IMR-90 (cell line): Measurements from ENCODE around the gene TMEM135. TPM values are rescaled to one million over a fixed set of nuclear protein-coding genes. Genes with fewer than 3 reads are reported as not detected.

Experiments
- ATAC-seq: fragments of 200-7000 bp; cut with Tn5 transposase; 2 replicates; pipeline ENCODE4 v1.9.1; 2020; ENCODE audit warnings: low read depth, mild to moderate bottlenecking, moderate library complexity
- BruUV-seq: library from RNA; stranded (reverse); fragments of 400-500 nt; replicated peaks from 2 replicates; lab custom pipeline; 2021; lab: Mats Ljungman, UMichigan
- CTCF ChIA-PET: fragments of 300-600 bp; formaldehyde crosslinking; extraction: SDS; loops from one replicate; lab custom pipeline; 2021; ENCODE audit warnings: antibody characterized with exemption; lab: Yijun Ruan, JAX
- POLR2A ChIA-PET: fragments of 300-600 bp; sonication (Branson Sonifier 250); formaldehyde crosslinking; loops from one replicate; lab custom pipeline; 2022; ENCODE audit warnings: antibody characterized with exemption; ENCODE audit not compliant: unreplicated experiment; lab: Charles Lee
- DNase-seq: peaks from one replicate; pipeline ENCODE4 v3.0.0; 2013
- H2AFZ ChIP-seq: replicated peaks from 2 replicates; pipeline ENCODE3; 2013; ENCODE audit warnings: low read length, mild to moderate bottlenecking; ENCODE audit not compliant: poor library complexity
- H2AK5ac ChIP-seq: 2 replicates; pipeline ENCODE4 v1.6.1; 2013; ENCODE audit warnings: low read depth, low read length, inconsistent platforms
- H2AK9ac ChIP-seq: replicated peaks from 2 replicates; pipeline ENCODE3; 2013; ENCODE audit warnings: mild to moderate bottlenecking, low read depth, low read length, moderate library complexity; ENCODE audit not compliant: poor library complexity
- H2BK120ac ChIP-seq: 2 replicates; pipeline ENCODE4 v1.6.1; 2013; ENCODE audit warnings: low read depth, low read length, inconsistent platforms
- H2BK15ac ChIP-seq: 3 replicates; pipeline ENCODE4 v1.6.1; 2013; ENCODE audit warnings: low read depth, low read length, inconsistent platforms
- H2BK20ac ChIP-seq: 2 replicates; pipeline ENCODE4 v1.6.1; 2013; ENCODE audit warnings: low read depth, mild to moderate bottlenecking, inconsistent platforms, low read length, moderate library complexity
- H2BK5ac ChIP-seq: 2 replicates; pipeline ENCODE4 v1.6.1; 2013; ENCODE audit warnings: mild to moderate bottlenecking, low read depth, low read length, inconsistent platforms; ENCODE audit not compliant: poor library complexity, severe bottlenecking
- H3K14ac ChIP-seq: replicated peaks from 2 replicates; pipeline ENCODE4 v1.6.1; 2013; ENCODE audit warnings: low read depth, low read length, inconsistent platforms
- H3K18ac ChIP-seq: 2 replicates; pipeline ENCODE4 v1.6.1; 2013; ENCODE audit warnings: low read depth, low read length, control low read depth
- H3K23ac ChIP-seq: 2 replicates; pipeline ENCODE4 v1.6.1; 2013; ENCODE audit warnings: low read depth, low read length, inconsistent platforms
- H3K27ac ChIP-seq: 2 replicates; pipeline ENCODE4 v1.5.1; 2013; ENCODE audit warnings: mild to moderate bottlenecking, control low read depth, low read length; ENCODE audit not compliant: insufficient read depth
- H3K27me3 ChIP-seq: 2 replicates; pipeline ENCODE4 v1.6.1; 2013; ENCODE audit warnings: low read length; ENCODE audit not compliant: control insufficient read depth, insufficient read depth
- H3K36me3 ChIP-seq: 2 replicates; pipeline ENCODE4 v1.6.1; 2013; ENCODE audit warnings: low read length, mixed read lengths; ENCODE audit not compliant: control insufficient read depth, insufficient read depth
- H3K4ac ChIP-seq: 2 replicates; pipeline ENCODE4 v1.6.1; 2013; ENCODE audit warnings: low read depth, low read length, inconsistent platforms
- H3K4me1 ChIP-seq: 2 replicates; pipeline ENCODE4 v1.6.1; 2013; ENCODE audit warnings: low read length, mixed read lengths; ENCODE audit not compliant: control insufficient read depth, insufficient read depth
- H3K4me2 ChIP-seq: 2 replicates; pipeline ENCODE4 v1.6.1; 2013; ENCODE audit warnings: low read depth, mild to moderate bottlenecking, control low read depth, low read length, moderate library complexity
- H3K4me3 ChIP-seq: 2 replicates; pipeline ENCODE4 v1.5.1; 2013; ENCODE audit warnings: low read depth, mild to moderate bottlenecking, control low read depth, low read length, moderate library complexity; ENCODE audit not compliant: insufficient read depth
- H3K56ac ChIP-seq: 2 replicates; pipeline ENCODE4 v1.6.1; 2013; ENCODE audit warnings: low read length, inconsistent platforms; ENCODE audit not compliant: insufficient read depth; ENCODE audit errors: extremely low read depth
- H3K79me1 ChIP-seq, 2 experiments: 2 replicates each; pipeline ENCODE4 v1.6.1; 2013; ENCODE audit warnings: low read length in 2 of 2, inconsistent platforms in 1 of 2, low read depth in 1 of 2
- H3K9ac ChIP-seq: 2 replicates; pipeline ENCODE4 v1.6.1; 2013; ENCODE audit warnings: low read depth, low read length, control low read depth
- H3K9me1 ChIP-seq: 2 replicates; pipeline ENCODE4 v1.6.1; 2013; ENCODE audit warnings: low read length, inconsistent platforms; ENCODE audit not compliant: insufficient read depth
- H3K9me3 ChIP-seq: 2 replicates; pipeline ENCODE4 v1.6.1; 2013; ENCODE audit warnings: low read length; ENCODE audit not compliant: control insufficient read depth, insufficient read depth
- H4K20me1 ChIP-seq: 2 replicates; pipeline ENCODE4 v1.6.1; 2013; ENCODE audit warnings: low read length, inconsistent platforms; ENCODE audit not compliant: insufficient read depth
- H4K5ac ChIP-seq: 2 replicates; pipeline ENCODE4 v1.6.1; 2013; ENCODE audit warnings: mild to moderate bottlenecking, low read depth, low read length, control low read depth
- H4K8ac ChIP-seq, 2 experiments: 2 replicates each; pipeline ENCODE4 v1.6.1; 2013; ENCODE audit warnings: low read depth in 2 of 2, low read length in 2 of 2, control low read depth in 1 of 2, inconsistent platforms in 1 of 2
- H4K91ac ChIP-seq: 2 replicates; pipeline ENCODE4 v1.6.1; 2013; ENCODE audit warnings: low read depth, low read length, inconsistent platforms; ENCODE audit not compliant: insufficient read depth
- BHLHE40 ChIP-seq: fragments of 150-350 bp; IDR thresholded peaks from 2 replicates; pipeline ENCODE4 v1.6.1; 2016; ENCODE audit warnings: mild to moderate bottlenecking, low read depth, low read length
- CHD1 ChIP-seq: IDR thresholded peaks from 2 replicates; pipeline ENCODE4 v1.6.1; 2012; ENCODE audit warnings: low read depth, low read length, improper control_type of control experiment
- ELK1 ChIP-seq: fragments of 150-350 bp; IDR thresholded peaks from 2 replicates; pipeline ENCODE4 v1.6.1; 2016; ENCODE audit warnings: low read depth, mild to moderate bottlenecking, low read length, moderate library complexity, borderline replicate concordance
- FOS ChIP-seq: fragments of 150-350 bp; IDR thresholded peaks from 2 replicates; pipeline ENCODE4 v1.6.1; 2016; ENCODE audit warnings: low read depth, low read length
- MAFK ChIP-seq: IDR thresholded peaks from 2 replicates; pipeline ENCODE4 v1.6.1; 2012; ENCODE audit warnings: low read depth, low read length, improper control_type of control experiment
- MAZ ChIP-seq: IDR thresholded peaks from 2 replicates; pipeline ENCODE4 v1.6.1; 2012; ENCODE audit warnings: low read depth, mild to moderate bottlenecking, low read length, improper control_type of control experiment, moderate library complexity, borderline replicate concordance
- NFE2L2 ChIP-seq: fragments of 150-350 bp; IDR thresholded peaks from 2 replicates; pipeline ENCODE4 v1.6.1; 2016; ENCODE audit warnings: low read depth, mild to moderate bottlenecking, low read length
- POLR2A ChIP-seq: IDR thresholded peaks from 2 replicates; pipeline ENCODE4 v1.6.1; 2012; ENCODE audit warnings: mild to moderate bottlenecking, low read depth, low read length
- RAD21 ChIP-seq: IDR thresholded peaks from 2 replicates; pipeline ENCODE4 v1.6.1; 2012; ENCODE audit warnings: low read length, improper control_type of control experiment
- RCOR1 ChIP-seq: IDR thresholded peaks from 2 replicates; pipeline ENCODE4 v1.6.1; 2012; ENCODE audit warnings: mild to moderate bottlenecking, low read length, improper control_type of control experiment; ENCODE audit not compliant: insufficient replicate concordance
- RFX5 ChIP-seq: IDR thresholded peaks from 2 replicates; pipeline ENCODE4 v1.8.0; 2012; ENCODE audit warnings: low read depth, mild to moderate bottlenecking, low read length, moderate library complexity
- SMC3 ChIP-seq: fragments of 150-350 bp; IDR thresholded peaks from 2 replicates; pipeline ENCODE4 v1.6.1; 2016; ENCODE audit warnings: low read depth, mild to moderate bottlenecking, antibody characterized with exemption, low read length, moderate library complexity
- USF2 ChIP-seq: fragments of 150-350 bp; IDR thresholded peaks from 2 replicates; pipeline ENCODE4 v1.6.1; 2017; ENCODE audit warnings: mild to moderate bottlenecking, antibody characterized with exemption, low read length, low read depth
- dilution Hi-C: fragments of 300-500 bp; cut with HindIII; formaldehyde crosslinking; loops from one replicate; pipeline ENCODE4 v1.14.3; 2018; ENCODE audit warnings: low sequenced_read_pairs; ENCODE audit not compliant: unreplicated experiment
- in situ Hi-C: fragments of 300-500 bp; cut with MboI; formaldehyde crosslinking; loops from 3 replicates; pipeline ENCODE4 v1.14.3; 2019; ENCODE audit warnings: low sequenced_read_pairs, inconsistent platforms, mixed read lengths
- intact Hi-C: fragments of 100-400 bp; cut with micrococcal nuclease; formaldehyde crosslinking; loops from 2 replicates; pipeline ENCODE4 v1.10.0; 2022
- polyA plus RNA-seq, 3 experiments: library from polyadenylated mRNA; depleted of rRNA; stranded (reverse); fragments of >200 nt; gene quantifications; 2 replicates each; pipeline ENCODE4 v1.2.3, GENCODE V29; 2012; ENCODE audit warnings: low replicate concordance in 1 of 3
- total RNA-seq: library from RNA; depleted of rRNA; stranded (reverse); fragments of >200 nt; gene quantifications from 2 replicates; pipeline ENCODE4 v1.2.3, GENCODE V29; 2012
- TF ChIP-seq, protein P1 (sequence below): conservative IDR thresholded peaks from 2 replicates; pipeline ENCODE4 v1.5.1; 2012; ENCODE audit warnings: mild to moderate bottlenecking, low read depth, low read length, improper control_type of control experiment

Gene TMEM135
- total and polyA plus RNA-seq, 2 of the 4 experiments (the other 2 are of a cell fraction), result 3.9 to 5.9 TPM

DNA sequence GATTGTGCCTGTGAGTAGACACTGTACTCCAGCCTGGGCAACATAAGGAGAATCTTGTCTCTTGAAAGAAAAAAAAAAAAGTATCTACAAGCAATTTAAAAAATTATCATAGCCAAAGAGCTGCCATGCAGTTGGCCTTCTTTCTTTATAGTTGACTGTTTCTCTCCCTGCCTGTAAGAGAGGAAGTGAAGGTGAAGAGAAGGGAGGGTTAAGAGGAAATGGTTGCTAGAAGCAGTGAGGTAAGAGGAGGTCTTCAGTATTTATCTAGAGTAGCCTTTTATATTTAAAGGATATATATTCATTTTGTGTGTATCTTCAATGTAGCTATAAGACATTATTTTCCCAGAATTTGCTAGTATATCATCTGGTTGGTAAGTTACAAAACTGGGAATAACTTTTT lies 217.9 kb downstream of the TMEM135 start:
- no peaks in the 10 kb centered on the region for H3K27me3 ChIP-seq
- H3K27ac ChIP-seq, result no peak overlapping the region
- intact Hi-C loops, result no loop called here
- no peak for ATAC-seq
- CTCF ChIA-PET, result no interaction called here
- no peak overlapping the region for H2BK120ac ChIP-seq
- no TSS peak for BruUV-seq
- H4K91ac ChIP-seq, result no peak overlapping the region
- H2BK5ac ChIP-seq, result no peak overlapping the region
- no peak overlapping the region for H2BK15ac ChIP-seq
- no peaks in the 10 kb centered on the region for H3K9me3 ChIP-seq
- H3K4me3 ChIP-seq, result no peak overlapping the region
- no peak overlapping the region for H3K14ac ChIP-seq
- no peak overlapping the region for H4K5ac ChIP-seq
- POLR2A ChIA-PET, result no interaction called here
- H2AFZ ChIP-seq, result no peak overlapping the region
- H4K20me1 ChIP-seq, result no peaks in the 10 kb centered on the region
- no peaks in the 10 kb centered on the region for H3K36me3 ChIP-seq
- dilution Hi-C loops, result no loop called here
- H2BK20ac ChIP-seq, result no peak overlapping the region
- H3K9ac ChIP-seq, result no peak overlapping the region
- H2AK5ac ChIP-seq, result no peak overlapping the region
- in situ Hi-C loops, result no loop called here
- no peak overlapping the region for H2AK9ac ChIP-seq
- no peaks in the 10 kb centered on the region for H3K79me1 ChIP-seq
- no peaks in the 10 kb centered on the region for H3K9me1 ChIP-seq
- H3K23ac ChIP-seq, result no peak overlapping the region
- H3K4me1 ChIP-seq, result no peaks in the 10 kb centered on the region
- DNase-seq, result no peak
- H3K18ac ChIP-seq, result no peak overlapping the region
- TF ChIP-seq RAD21, result no peak
- TF ChIP-seq MAFK, result no peak
- no peak for TF ChIP-seq USF2
- no peak for TF ChIP-seq CHD1
- TF ChIP-seq POLR2A, result no peak
- no peak for TF ChIP-seq ELK1
- no peak for TF ChIP-seq SMC3
- TF ChIP-seq FOS, result no peak
- no peak for TF ChIP-seq MAZ
- TF ChIP-seq, protein P1, sequence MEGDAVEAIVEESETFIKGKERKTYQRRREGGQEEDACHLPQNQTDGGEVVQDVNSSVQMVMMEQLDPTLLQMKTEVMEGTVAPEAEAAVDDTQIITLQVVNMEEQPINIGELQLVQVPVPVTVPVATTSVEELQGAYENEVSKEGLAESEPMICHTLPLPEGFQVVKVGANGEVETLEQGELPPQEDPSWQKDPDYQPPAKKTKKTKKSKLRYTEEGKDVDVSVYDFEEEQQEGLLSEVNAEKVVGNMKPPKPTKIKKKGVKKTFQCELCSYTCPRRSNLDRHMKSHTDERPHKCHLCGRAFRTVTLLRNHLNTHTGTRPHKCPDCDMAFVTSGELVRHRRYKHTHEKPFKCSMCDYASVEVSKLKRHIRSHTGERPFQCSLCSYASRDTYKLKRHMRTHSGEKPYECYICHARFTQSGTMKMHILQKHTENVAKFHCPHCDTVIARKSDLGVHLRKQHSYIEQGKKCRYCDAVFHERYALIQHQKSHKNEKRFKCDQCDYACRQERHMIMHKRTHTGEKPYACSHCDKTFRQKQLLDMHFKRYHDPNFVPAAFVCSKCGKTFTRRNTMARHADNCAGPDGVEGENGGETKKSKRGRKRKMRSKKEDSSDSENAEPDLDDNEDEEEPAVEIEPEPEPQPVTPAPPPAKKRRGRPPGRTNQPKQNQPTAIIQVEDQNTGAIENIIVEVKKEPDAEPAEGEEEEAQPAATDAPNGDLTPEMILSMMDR, result no peak
- TF ChIP-seq BHLHE40, result no peak
- TF ChIP-seq RCOR1, result no peak
- no peak for TF ChIP-seq NFE2L2
- TF ChIP-seq RFX5, result no peak
- H3K4me2 ChIP-seq, result no peak overlapping the region
- H4K8ac ChIP-seq, result no peak overlapping the region
- H3K4ac ChIP-seq, result no peak overlapping the region
- H3K56ac ChIP-seq, result no peak overlapping the region
